Measurements from ENCODE around the gene RBM10. TPM values are rescaled to one million over a fixed set of nuclear protein-coding genes. Genes with fewer than 3 reads are reported as not detected.

The RBM10 gene
- total and polyA plus RNA-seq, 12 donors = 23.1 to 32.1 (median 26.8) TPM

DNA sequence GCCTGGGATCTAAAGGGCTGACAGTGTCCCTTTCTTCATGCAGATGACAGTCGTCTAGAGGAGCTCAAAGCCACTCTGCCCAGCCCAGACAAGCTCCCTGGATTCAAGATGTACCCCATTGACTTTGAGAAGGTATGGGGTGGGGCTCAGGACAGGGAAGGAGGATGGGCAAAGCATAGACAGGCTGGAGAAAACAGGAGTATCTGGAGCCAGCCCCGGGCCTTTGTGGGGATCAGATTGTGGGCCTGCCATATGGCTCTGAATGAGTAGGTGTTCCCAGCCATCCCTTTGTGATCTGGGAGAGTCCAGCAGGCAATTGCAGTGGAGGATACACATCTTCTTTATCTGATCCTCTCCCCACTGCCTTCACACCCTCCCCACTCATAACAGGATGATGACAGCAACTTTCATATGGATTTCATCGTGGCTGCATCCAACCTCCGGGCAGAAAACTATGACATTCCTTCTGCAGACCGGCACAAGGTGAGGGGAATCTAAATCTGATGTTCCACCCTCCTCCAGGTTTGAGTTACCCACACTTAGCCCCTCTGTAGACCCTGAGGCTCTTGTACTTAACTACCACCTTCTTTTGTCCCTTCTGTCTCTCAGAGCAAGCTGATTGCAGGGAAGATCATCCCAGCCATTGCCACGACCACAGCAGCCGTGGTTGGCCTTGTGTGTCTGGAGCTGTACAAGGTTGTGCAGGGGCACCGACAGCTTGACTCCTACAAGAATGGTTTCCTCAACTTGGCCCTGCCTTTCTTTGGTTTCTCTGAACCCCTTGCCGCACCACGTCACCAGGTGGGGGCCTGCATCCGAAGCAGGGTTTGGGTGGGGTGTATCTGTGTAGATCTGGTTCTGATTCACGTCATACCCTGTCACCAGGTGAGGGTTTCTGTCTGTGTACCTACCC lies 67.6 kb downstream of the RBM10 start:
- Histone ChIP-seq H3K27me3 (no peaks in the 10 kb centered on the region), H3K27ac (no peak overlapping the region), H3K4me3 (no peak overlapping the region), H3K4me1 (peaks cover 0 to 26% (median 9%) of the 10 kb centered on the region in 9 donors), H3K9me3 (no peaks in the 10 kb centered on the region), H3K36me3 (peaks cover 0 to 92% (median 9%) of the 10 kb centered on the region in 9 donors)
- ATAC-seq (no peak), DNase-seq (no peak)
- intact Hi-C loops (cut with DNase I) = loop anchor here in 2 of 10 donors (10.0 kb wide), 2 partner anchors 272 to 442 kb away; partner anchors contain the start of genes ELK1 (in 1 of the 2), UXT (in 1 of the 2) and ZNF41 (in 1 of the 2)
- 88 to 89% methylated on average over 12 of the region's 12 CpGs for WGBS, 2 donors
- TF ChIP-seq, protein P1, sequence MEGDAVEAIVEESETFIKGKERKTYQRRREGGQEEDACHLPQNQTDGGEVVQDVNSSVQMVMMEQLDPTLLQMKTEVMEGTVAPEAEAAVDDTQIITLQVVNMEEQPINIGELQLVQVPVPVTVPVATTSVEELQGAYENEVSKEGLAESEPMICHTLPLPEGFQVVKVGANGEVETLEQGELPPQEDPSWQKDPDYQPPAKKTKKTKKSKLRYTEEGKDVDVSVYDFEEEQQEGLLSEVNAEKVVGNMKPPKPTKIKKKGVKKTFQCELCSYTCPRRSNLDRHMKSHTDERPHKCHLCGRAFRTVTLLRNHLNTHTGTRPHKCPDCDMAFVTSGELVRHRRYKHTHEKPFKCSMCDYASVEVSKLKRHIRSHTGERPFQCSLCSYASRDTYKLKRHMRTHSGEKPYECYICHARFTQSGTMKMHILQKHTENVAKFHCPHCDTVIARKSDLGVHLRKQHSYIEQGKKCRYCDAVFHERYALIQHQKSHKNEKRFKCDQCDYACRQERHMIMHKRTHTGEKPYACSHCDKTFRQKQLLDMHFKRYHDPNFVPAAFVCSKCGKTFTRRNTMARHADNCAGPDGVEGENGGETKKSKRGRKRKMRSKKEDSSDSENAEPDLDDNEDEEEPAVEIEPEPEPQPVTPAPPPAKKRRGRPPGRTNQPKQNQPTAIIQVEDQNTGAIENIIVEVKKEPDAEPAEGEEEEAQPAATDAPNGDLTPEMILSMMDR (IDR thresholded peaks at IDR 0.05) = no peak

DNA sequence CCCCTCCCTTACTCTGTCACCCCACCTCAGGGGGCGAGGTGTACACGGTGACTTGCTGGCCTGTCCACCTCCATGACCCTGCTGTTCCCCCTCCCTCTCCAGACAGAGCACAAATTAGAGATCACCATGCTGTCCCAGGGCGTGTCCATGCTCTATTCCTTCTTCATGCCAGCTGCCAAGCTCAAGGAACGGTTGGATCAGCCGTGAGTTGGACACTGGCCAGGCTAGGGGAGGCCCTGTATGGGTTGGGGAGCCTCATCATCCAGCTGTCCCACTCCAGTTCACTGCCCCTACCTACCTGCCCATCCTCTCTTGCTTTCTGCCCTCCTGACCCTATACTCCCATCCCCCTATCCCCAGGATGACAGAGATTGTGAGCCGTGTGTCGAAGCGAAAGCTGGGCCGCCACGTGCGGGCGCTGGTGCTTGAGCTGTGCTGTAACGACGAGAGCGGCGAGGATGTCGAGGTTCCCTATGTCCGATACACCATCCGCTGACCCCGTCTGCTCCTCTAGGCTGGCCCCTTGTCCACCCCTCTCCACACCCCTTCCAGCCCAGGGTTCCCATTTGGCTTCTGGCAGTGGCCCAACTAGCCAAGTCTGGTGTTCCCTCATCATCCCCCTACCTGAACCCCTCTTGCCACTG lies 69.5 kb downstream of the RBM10 start:
- TF ChIP-seq, protein P1 (IDR thresholded peaks at IDR 0.05) = no peak
- no peaks in the 10 kb centered on the region for H3K9me3 ChIP-seq
- H3K27me3 ChIP-seq = no peaks in the 10 kb centered on the region
- ATAC-seq = no peak
- peaks cover 0 to 19% (median 9%) of the 10 kb centered on the region in 9 donors for H3K4me1 ChIP-seq
- 76 to 83% methylated on average over 19 to 20 of the region's 20 CpGs for WGBS, 2 donors
- H3K36me3 ChIP-seq = peaks cover 0 to 72% (median 9%) of the 10 kb centered on the region in 9 donors
- intact Hi-C loops (cut with DNase I) = loop anchor here in 2 of 10 donors (10.0 kb wide), 2 partner anchors 270 to 440 kb away; partner anchors contain the start of genes ELK1 (in 1 of the 2), UXT (in 1 of the 2) and ZNF41 (in 1 of the 2)
- DNase-seq = no peak
- no peak overlapping the region for H3K27ac ChIP-seq
- H3K4me3 ChIP-seq = no peak overlapping the region

DNA sequence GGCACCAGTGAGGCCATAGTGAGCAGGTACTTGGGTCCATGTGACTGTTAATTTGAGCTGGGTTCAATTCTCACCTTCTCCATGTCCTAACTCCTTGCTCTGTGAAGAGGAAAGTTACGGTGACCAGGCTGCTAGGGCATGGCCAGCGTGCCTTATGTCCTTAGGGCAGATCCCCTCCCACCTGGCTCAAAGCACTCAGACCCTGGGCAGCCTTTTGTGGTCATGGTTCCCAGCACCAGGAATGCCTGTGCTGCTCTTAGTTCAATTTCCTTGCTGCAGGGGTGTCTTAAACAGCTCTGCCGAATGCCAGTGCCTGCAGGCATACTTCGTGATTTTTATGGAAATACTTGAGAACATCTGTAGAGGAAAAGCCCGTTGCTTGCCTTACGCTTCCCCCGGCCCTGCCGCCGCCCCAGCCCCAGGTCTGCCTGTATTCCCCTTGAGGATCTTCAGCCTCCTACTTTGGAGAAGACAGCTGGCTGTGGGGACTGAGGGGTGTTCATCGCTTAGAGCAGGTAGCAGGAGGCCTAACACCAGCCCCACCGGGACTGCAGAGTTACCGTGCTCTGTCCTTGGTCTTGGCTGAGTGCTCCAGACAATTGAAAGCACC lies 70.4 kb downstream of the RBM10 start:
- no peaks in the 10 kb centered on the region for H3K27me3 ChIP-seq
- peaks cover 0 to 25% (median 15%) of the 10 kb centered on the region in 9 donors for H3K4me1 ChIP-seq
- 85 to 91% methylated on average over 12 of the region's 12 CpGs for WGBS, 2 donors
- TF ChIP-seq, protein P1 (IDR thresholded peaks at IDR 0.05) = no peak
- ATAC-seq = no peak
- no peaks in the 10 kb centered on the region for H3K9me3 ChIP-seq
- intact Hi-C loops (cut with DNase I) = loop anchor here in 2 of 10 donors (10.0 kb wide), 2 partner anchors 269 to 439 kb away; partner anchors contain the start of genes ELK1 (in 1 of the 2), UXT (in 1 of the 2) and ZNF41 (in 1 of the 2)
- no peak for DNase-seq
- peaks cover 0 to 64% (median 9%) of the 10 kb centered on the region in 9 donors for H3K36me3 ChIP-seq
- H3K27ac ChIP-seq = no peak overlapping the region
- H3K4me3 ChIP-seq = no peak overlapping the region
